HG02610 (cell line): Measurements from ENCODE around the gene GAL3ST2.
"Not testable (repeated sequence)": the region's sequence is repeated elsewhere in the genome, so short reads cannot be mapped to it uniquely, and the experiment has no call there.

Source experiments
- ATAC-seq: cut with Tn5 transposase; IDR thresholded peaks from one replicate; pipeline ENCODE4 v1.9.1; 2021; ENCODE audit warnings: mild to moderate bottlenecking, moderate library complexity; ENCODE audit not compliant: unreplicated experiment

Gene GAL3ST2

GRCh38 chr2:241776336-241777169, at the start of gene GAL3ST2:
Gene GAL3ST2 (plus strand): TSS chr2:241776822. CDS start chr2:241776956, 134 bp downstream.
- ATAC-seq, result no peak

GRCh38 chr2:241728000-241728399, 48.6 kb upstream of the GAL3ST2 start:
- no peak for ATAC-seq

- no peak for ATAC-seq
Measured at GRCh38 chr2:241728627-241729026, 48.0 kb upstream of the GAL3ST2 start.

- no peak for ATAC-seq
Measured at GRCh38 chr2:241729868-241730267, 46.8 kb upstream of the GAL3ST2 start.

GRCh38 chr2:241730671-241731293, 45.8 kb upstream of the GAL3ST2 start:
- no peak for ATAC-seq

- ATAC-seq, result not testable (repeated sequence)
Measured at GRCh38 chr2:241732513-241733186, 44.0 kb upstream of the GAL3ST2 start.

GRCh38 chr2:241733391-241734207, 43.0 kb upstream of the GAL3ST2 start:
- no peak for ATAC-seq

- peak; percentile 23 for ATAC-seq
Measured at GRCh38 chr2:241734208-241734466, 42.5 kb upstream of the GAL3ST2 start.

- ATAC-seq, result peak; percentile 79
Measured at GRCh38 chr2:241734467-241735208, 42.0 kb upstream of the GAL3ST2 start, which contains the start of gene D2HGDH. Gene D2HGDH (plus strand): TSS chr2:241734630. CDS start chr2:241735225, 595 bp downstream.

GRCh38 chr2:241736111-241736510, 40.5 kb upstream of the GAL3ST2 start:
- ATAC-seq, result no peak

- ATAC-seq, result no peak
Measured at GRCh38 chr2:241738040-241738686, 38.5 kb upstream of the GAL3ST2 start.

GRCh38 chr2:241739177-241739576, 37.4 kb upstream of the GAL3ST2 start:
- no peak for ATAC-seq

- ATAC-seq, result no peak
Measured at GRCh38 chr2:241739651-241740050, 37.0 kb upstream of the GAL3ST2 start.

GRCh38 chr2:241741016-241741415, 35.6 kb upstream of the GAL3ST2 start:
- no peak for ATAC-seq

GRCh38 chr2:241742320-241742939, 34.2 kb upstream of the GAL3ST2 start:
- ATAC-seq, result no peak

- ATAC-seq, result not testable (repeated sequence)
Measured at GRCh38 chr2:241743008-241743407, 33.6 kb upstream of the GAL3ST2 start.

- no peak for ATAC-seq
Measured at GRCh38 chr2:241743620-241744019, 33.0 kb upstream of the GAL3ST2 start.

GRCh38 chr2:241744028-241744754, 32.4 kb upstream of the GAL3ST2 start:
- ATAC-seq, result no peak

- no peak for ATAC-seq
Measured at GRCh38 chr2:241745276-241745675, 31.3 kb upstream of the GAL3ST2 start.
